GM12891 (cell line): ENCODE measurements around the gene GALNT9.

Source experiments
- DNase-seq: peaks from one replicate; pipeline ENCODE4 v3.0.0; 2011; ENCODE audit warnings: low spot score; ENCODE audit not compliant: insufficient read length
- FAIRE-seq: peaks from 2 replicates; lab custom pipeline; 2011; peaks lifted over from hg19 to GRCh38; lab: Jason Lieb, UNC
- PAX5 ChIP-seq: IDR thresholded peaks from 2 replicates; pipeline ENCODE4 v1.6.1; 2011; ENCODE audit warnings: low read length, moderate library complexity, mild to moderate bottlenecking; ENCODE audit not compliant: insufficient read depth, severe bottlenecking
- POLR2A ChIP-seq: IDR thresholded peaks from 2 replicates; pipeline ENCODE4 v1.6.1; 2011; ENCODE audit warnings: low read depth, low read length, control low read depth
- POLR2AphosphoS5 ChIP-seq: IDR thresholded peaks from 2 replicates; pipeline ENCODE4 v1.6.1; 2011; ENCODE audit warnings: low read depth, low read length, control low read depth
- POU2F2 ChIP-seq: IDR thresholded peaks from 2 replicates; pipeline ENCODE4 v1.6.1; 2011; ENCODE audit warnings: low read depth, mild to moderate bottlenecking, control low read depth, low read length, moderate library complexity
- SPI1 ChIP-seq: IDR thresholded peaks from 2 replicates; pipeline ENCODE4 v1.6.1; 2011; ENCODE audit warnings: low read depth, low read length, control low read depth
- TAF1 ChIP-seq: IDR thresholded peaks from 2 replicates; pipeline ENCODE4 v1.6.1; 2011; ENCODE audit warnings: low read depth, low read length, control low read depth

Gene GALNT9

GRCh38 chr12:132251310-132251709 is 78.1 kb downstream of the GALNT9 start:
- FAIRE-seq (no peak), DNase-seq (no peak)
- TF ChIP-seq SPI1, result no peak
- no peak for TF ChIP-seq POU2F2
- no peak for TF ChIP-seq TAF1
- TF ChIP-seq POLR2A, result no peak
- no peak for TF ChIP-seq POLR2AphosphoS5
- TF ChIP-seq PAX5, result no peak

DNA sequence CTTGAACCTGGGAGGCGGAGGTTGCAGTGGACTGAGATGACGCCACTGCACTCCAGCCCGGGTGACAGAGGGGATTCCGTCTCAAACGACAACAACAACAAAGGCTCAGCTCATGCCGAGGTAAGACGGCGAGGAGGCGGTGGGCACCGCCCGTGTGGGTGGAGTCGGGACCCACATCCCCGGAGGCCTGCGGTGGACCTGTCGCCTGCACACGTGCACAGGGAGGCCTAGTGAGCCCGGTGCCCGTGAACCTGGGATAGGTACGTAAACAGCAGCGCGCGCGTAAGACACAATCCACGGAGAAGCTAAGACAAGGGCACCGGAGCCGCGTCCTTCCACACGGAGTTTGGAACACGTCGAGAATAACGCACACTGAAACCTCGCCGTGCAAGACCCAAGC is 78.7 kb downstream of the GALNT9 start:
- FAIRE-seq, result no peak
- no peak for TF ChIP-seq SPI1
- TF ChIP-seq POU2F2, result no peak
- no peak for TF ChIP-seq PAX5
- no peak for TF ChIP-seq TAF1
- TF ChIP-seq POLR2AphosphoS5, result no peak
- no peak for TF ChIP-seq POLR2A
- no peak for DNase-seq

GRCh38 chr12:132249689-132250478 is 79.5 kb downstream of the GALNT9 start:
- no peak for DNase-seq
- TF ChIP-seq POU2F2, result no peak
- no peak for TF ChIP-seq TAF1
- no peak for TF ChIP-seq PAX5
- FAIRE-seq, result no peak

DNA sequence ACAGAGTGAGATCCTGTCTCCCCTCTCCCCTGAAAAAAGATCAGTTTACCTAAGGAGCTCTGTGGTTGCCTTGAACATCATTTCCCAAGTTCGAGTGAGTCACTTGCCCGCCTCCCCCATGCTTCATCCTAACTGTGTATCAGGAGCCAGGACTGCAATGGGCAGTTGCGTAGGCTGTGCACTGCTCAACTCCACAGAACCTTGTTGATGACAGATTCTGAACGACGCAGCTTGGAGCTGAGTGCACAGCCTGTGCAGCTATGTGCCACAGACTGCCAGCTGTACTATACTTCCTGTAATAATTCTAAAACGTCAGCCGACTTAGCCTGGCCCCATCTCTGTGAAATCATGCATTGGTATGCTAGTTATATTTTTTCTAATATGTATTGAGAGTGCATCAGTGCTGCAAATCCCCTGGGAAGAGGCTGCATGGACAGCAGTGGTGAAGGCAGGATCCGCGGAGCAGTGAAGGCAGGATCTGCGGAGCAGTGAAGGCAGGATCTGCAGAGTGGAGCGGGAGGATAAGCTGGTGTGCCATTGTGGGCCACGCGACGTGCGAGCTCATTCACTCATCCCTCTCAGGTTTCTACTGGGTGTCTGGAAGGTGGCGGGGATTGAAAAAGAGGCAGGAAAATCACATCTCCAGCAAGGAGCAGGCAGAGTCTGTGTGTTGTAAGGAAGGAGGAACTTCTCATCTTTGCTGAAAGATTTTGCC is 80.8 kb downstream of the GALNT9 start:
- DNase-seq, result no peak
- no peak for FAIRE-seq
- TF ChIP-seq SPI1, result no peak
- no peak for TF ChIP-seq PAX5
- no peak for TF ChIP-seq POLR2A
- TF ChIP-seq TAF1, result no peak
- no peak for TF ChIP-seq POU2F2
- TF ChIP-seq POLR2AphosphoS5, result no peak

GRCh38 chr12:132247718-132248452 is 81.5 kb downstream of the GALNT9 start:
- TF ChIP-seq POU2F2, result no peak
- no peak for TF ChIP-seq SPI1
- TF ChIP-seq POLR2AphosphoS5, result no peak
- no peak for TF ChIP-seq POLR2A
- TF ChIP-seq TAF1, result no peak
- no peak for TF ChIP-seq PAX5
- DNase-seq (no peak), FAIRE-seq (no peak)

- TF ChIP-seq PAX5, result no peak
- no peak for TF ChIP-seq TAF1
- TF ChIP-seq POU2F2, result no peak
- TF ChIP-seq SPI1, result no peak
- TF ChIP-seq POLR2AphosphoS5, result no peak
- no peak for TF ChIP-seq POLR2A
- DNase-seq, result no peak
- FAIRE-seq, result no peak
These were observed 82.2 kb downstream of the GALNT9 start for GRCh38 chr12:132246997-132247717.

- FAIRE-seq (no peak), DNase-seq (no peak)
- no peak for TF ChIP-seq POLR2AphosphoS5
- TF ChIP-seq PAX5, result no peak
- no peak for TF ChIP-seq POU2F2
- TF ChIP-seq SPI1, result no peak
- no peak for TF ChIP-seq TAF1
- TF ChIP-seq POLR2A, result no peak
These were observed 83.8 kb downstream of the GALNT9 start for GRCh38 chr12:132245521-132246101.

DNA sequence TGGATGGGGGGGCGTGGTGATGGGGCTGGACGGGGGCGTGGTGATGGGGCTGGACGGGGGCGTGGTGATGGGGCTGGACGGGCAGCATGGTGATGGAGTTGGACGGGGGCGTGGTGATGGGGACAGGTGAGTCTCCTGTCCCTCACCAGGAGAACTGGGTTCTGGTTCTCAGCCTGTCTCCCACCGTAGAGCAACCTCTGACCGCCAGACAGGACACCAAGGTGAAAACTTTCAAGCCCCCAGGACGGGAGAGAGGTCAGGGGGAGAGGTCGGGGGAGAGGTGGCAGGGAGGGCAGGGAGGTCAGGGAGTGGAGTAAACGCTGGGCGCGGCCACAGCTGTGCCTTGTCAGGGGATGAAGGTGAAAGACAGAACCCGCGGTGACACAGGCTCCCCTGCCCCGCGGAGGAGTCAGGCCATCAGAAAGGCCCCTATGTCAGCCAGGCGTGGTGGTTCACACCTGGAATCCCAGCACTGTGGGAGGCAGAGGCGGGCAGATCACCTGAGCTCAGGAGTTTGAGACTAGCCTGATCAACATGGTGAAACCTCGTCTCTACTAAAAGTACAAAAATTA is 84.6 kb downstream of the GALNT9 start:
- FAIRE-seq, result no peak
- no peak for DNase-seq
- TF ChIP-seq TAF1 (no peak), POLR2A (no peak), PAX5 (no peak), SPI1 (no peak), POLR2AphosphoS5 (no peak), POU2F2 (no peak)
